ENCODE data around the gene WDR49.
A peak's percentile ranks its signal among the peaks of the same experiment; 100 is the strongest.
"Not testable (repeated sequence)": the region's sequence is repeated elsewhere in the genome, so short reads cannot be mapped to it uniquely, and the experiment has no call there.

The WDR49 gene

GRCh38 chr3:167653760-167654159, at the start of gene WDR49:
Gene WDR49 (minus strand): TSS chr3:167653942. CDS start chr3:167653425, 517 bp downstream.
- no peak for DNase-seq

DNA sequence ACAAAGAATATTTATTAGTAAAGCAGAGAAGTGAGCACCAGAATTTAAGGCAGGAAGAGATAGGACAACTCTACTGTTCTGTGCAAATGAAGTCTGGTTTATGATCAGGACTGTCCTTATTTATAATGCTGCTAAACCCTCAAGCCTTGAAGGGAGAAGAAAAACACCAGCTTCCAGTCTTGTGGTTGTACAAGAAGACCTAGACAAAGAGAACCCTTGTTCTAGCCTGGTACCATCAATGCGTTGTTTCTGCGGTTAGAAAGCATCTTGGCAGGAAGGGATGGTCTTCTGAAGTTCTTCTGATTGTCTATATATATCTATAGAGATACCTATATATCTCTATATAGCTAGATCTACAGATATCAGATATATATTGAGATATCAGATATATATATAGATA, 47.2 kb upstream of the WDR49 start:
- no peak for DNase-seq

- DNase-seq = no peak
These were observed 46.3 kb upstream of the WDR49 start for GRCh38 chr3:167700046-167700445.

DNA sequence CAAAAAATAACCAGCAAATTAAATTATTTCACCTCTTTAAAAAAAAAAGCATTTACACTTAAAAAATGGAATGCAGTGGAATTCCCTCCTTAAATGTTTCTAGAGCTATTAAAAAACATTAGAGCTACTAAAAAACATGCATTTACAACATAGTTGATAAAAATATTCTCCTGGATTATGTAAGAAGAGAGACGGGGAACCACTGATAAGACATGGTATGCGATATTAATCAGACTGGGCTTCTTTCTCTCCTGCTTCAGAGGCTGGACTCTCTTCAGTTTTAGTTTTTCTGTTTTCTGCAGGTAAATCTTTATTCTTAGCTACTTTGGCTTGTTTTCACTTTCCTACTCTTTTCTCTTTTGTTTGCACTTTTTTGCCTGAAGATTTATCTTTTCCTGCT, 40.4 kb upstream of the WDR49 start:
- DNase-seq = no peak

DNA sequence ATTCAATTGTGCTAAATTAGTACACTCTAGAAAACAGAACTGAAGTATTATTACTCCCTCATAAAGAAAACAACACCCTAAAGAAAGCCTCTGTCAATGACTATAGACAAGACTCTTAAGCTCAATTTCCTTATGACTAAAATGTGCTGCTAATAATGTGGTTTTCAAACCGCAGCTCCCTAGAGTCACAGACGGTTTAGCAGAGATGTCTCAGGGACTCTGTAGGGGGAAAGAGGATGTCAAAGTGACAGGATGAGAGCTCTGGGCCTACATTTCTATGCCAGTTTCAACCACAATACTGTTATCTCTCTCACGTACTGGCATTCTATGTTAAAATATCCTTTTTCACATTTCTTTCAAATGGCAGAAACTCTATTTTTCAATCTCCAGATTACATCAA, 37.6 kb upstream of the WDR49 start:
- DNase-seq = no peak

DNA sequence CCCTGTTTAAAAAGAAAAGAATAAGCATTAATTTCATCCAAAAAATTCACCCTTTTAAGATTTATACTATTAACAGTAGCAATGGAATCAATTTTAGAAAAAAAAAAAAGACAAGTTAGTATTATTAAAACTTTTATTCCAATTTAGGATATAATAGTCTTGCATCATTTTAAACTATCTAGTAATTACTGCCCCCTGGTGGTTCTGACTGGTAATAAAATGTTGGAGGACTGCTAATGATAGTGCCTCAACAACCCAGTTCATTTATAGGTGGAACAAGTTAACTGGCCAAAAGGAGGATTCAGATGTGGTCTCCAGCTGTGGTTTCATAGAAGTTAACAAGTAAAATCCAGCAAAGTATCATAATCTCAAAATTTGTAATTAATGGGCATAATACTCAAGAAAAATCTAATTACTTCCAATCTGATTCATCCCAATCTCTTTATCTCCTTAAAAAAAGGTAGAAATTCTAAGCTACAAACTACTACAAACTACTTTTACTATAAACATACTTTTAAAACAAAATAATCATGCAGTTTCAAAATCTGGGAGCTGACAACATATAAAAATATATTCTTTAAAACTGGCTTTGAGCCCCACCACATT, 30.7 kb upstream of the WDR49 start:
- peak; percentile 35 for DNase-seq

GRCh38 chr3:167679526-167679925, 25.8 kb upstream of the WDR49 start:
- DNase-seq = no peak

GRCh38 chr3:167675848-167676247, 22.1 kb upstream of the WDR49 start:
- DNase-seq = no peak

- no peak for DNase-seq
These were observed 19.5 kb upstream of the WDR49 start for GRCh38 chr3:167673221-167673620.

- DNase-seq = no peak
These were observed 18.2 kb upstream of the WDR49 start for GRCh38 chr3:167671878-167672427.

- DNase-seq = no peak
These were observed 16.0 kb upstream of the WDR49 start for GRCh38 chr3:167669699-167670098.

GRCh38 chr3:167668651-167669050, 14.9 kb upstream of the WDR49 start:
- no peak for DNase-seq

- no peak for DNase-seq
These were observed 12.8 kb upstream of the WDR49 start for GRCh38 chr3:167666563-167666962.

DNA sequence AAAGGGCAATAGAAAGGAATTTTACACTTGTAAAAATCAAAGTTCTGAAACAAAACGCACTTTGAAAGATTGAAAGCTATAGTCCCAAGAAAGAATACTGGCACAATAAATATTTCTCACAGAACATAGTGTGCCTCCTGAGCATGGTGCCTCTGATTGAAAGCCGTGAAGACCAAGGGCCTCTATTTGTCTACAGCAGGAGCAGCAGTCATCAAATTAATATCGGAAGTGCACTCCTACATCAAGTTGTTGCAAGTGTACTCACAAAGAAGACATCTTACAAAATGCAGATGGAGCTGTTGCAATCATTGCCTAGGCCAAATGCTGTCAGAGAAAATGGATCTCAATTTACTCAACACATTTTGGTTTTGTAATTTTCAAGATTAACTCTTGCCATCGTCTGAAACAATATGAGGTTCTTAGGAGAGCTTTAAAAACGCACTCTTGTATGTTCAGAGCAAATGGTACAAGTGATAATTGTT, 9.2 kb upstream of the WDR49 start:
- DNase-seq = no peak

GRCh38 chr3:167657684-167658225, 4.0 kb upstream of the WDR49 start:
- DNase-seq = no peak

DNA sequence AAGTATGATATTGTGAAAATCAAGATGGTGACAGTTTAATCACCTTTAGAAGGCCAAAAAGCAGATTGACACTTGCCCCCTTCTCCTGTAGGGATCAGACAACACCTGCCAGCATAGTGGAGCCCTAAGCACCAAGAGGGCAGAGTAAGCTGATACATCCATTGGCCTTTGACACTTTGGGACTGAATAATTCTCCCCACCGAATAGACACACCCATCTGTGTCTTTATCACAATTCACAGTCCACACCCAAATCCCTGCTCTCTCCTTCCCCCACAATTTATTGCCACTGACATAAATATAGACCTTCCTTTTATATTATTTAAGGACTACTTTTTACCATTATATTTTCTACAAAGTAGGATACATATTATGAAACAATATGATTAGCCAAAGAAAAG, 3.1 kb upstream of the WDR49 start:
- no peak for DNase-seq

GRCh38 chr3:167653155-167653554, 587 bp downstream of the WDR49 start:
- no peak for DNase-seq

- no peak for DNase-seq
These were observed 1.9 kb downstream of the WDR49 start for GRCh38 chr3:167651826-167652225.

DNA sequence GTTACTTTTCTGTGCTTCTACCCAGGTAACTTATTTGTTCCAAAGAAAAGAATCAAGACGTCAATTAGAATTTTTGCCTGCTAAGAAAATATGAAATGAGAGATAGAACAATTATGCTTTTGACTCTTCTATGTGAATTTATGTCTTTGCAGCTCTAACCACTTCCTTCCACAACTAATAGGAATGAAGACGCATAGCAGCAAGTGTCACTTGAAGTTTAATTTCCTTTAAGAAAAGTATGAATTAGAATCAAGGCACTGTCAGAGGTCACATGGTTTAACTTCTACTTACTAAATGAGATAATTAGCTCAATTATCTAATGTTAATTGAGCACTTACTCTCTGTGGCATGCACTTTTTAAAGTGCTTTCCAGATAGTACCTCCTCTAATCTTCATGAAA, 3.3 kb downstream of the WDR49 start:
- DNase-seq = no peak

GRCh38 chr3:167649746-167650145, 4.0 kb downstream of the WDR49 start:
- no peak for DNase-seq

GRCh38 chr3:167644611-167645010, 9.1 kb downstream of the WDR49 start:
- DNase-seq = no peak

- DNase-seq = no peak
These were observed 22.3 kb downstream of the WDR49 start for GRCh38 chr3:167631471-167631870.

DNA sequence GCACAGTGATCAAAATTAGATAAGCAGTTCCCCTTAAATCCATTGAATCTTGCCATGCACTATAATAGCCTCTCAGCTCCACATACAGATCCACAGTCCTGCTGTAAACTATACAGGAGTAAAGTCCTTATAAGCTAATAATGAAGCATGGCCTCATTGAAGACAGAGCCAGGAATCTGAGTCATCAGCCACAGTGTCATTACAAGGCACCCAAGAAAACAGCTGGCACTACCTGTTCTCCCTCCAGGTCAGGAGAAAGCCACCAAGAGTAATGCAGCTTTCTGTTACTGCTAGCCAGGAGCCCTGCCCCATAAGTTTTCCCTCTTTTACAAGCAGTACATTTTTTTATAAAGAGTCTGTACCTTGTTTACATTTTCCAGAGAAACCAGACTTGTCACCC, 27.3 kb downstream of the WDR49 start:
- DNase-seq = no peak

- no peak for DNase-seq
These were observed 38.7 kb downstream of the WDR49 start for GRCh38 chr3:167615030-167615429.

- not testable (repeated sequence) for DNase-seq
These were observed 39.5 kb downstream of the WDR49 start for GRCh38 chr3:167614196-167614595.

Data from activated CD8-positive, alpha-beta memory T cell treated with anti-CD3 and anti-CD28 coated beads, Interleukin-2, amount 50 U/mL, for 4 hours (primary cell).